ENCODE data around the gene PIGT. TPM values are rescaled to one million over a fixed set of nuclear protein-coding genes. Genes with fewer than 3 reads are reported as not detected.

Gene PIGT
- total RNA-seq, 1 donor from 2014 or later = 74.5 TPM

GRCh38 chr20:45408646-45409213 is 7.2 kb upstream of the PIGT start:
- H3K27me3 Mint-ChIP-seq = no peaks in the 10 kb centered on the region
- DNase-seq (no peak), ATAC-seq (ENCODE audit: low read depth) (peak; percentile 48)
- H3K4me1 Mint-ChIP-seq = peaks cover 30% of the 10 kb centered on the region
- CTCF ChIA-PET = interaction anchor here (0.6 to 0.9 kb wide), 2 partner anchors 28 kb away, joined by 3 read pairs; no protein-coding TSS in a partner anchor
- POLR2A ChIA-PET = no interaction called here
- peak overlapping the region; percentile 41 for H3K4me3 Mint-ChIP-seq
- no peak for TF ChIP-seq CTCF (IDR thresholded peaks at IDR 0.05)
- intact Hi-C loops (cut with micrococcal nuclease) = no loop called here
- peak overlapping the region; percentile 50 for H3K27ac Mint-ChIP-seq
- H3K36me3 Mint-ChIP-seq (ENCODE audit: low read depth) = peaks cover 3% of the 10 kb centered on the region
- no peaks in the 10 kb centered on the region for H3K9me3 Mint-ChIP-seq

GRCh38 chr20:45409521-45410272 is 6.2 kb upstream of the PIGT start:
- CTCF ChIA-PET = interaction anchor here (0.6 to 1.0 kb wide), 2 partner anchors 27 to 36 kb away, joined by 3 read pairs; no protein-coding TSS in a partner anchor
- no peak overlapping the region for H3K27ac Mint-ChIP-seq
- DNase-seq (no peak), ATAC-seq (ENCODE audit: low read depth) (no peak)
- peaks cover 3% of the 10 kb centered on the region for H3K36me3 Mint-ChIP-seq (ENCODE audit: low read depth)
- no peak for TF ChIP-seq CTCF (IDR thresholded peaks at IDR 0.05)
- no peaks in the 10 kb centered on the region for H3K9me3 Mint-ChIP-seq
- peaks cover 31% of the 10 kb centered on the region for H3K4me1 Mint-ChIP-seq
- POLR2A ChIA-PET = interaction anchor here (2.2 kb wide), 1 partner anchor 36 kb away, joined by 6 read pairs; no protein-coding TSS in a partner anchor
- H3K27me3 Mint-ChIP-seq = no peaks in the 10 kb centered on the region
- H3K4me3 Mint-ChIP-seq = no peak overlapping the region
- intact Hi-C loops (cut with micrococcal nuclease) = no loop called here

- Mint-ChIP-seq H3K4me1 (peaks cover 36% of the 10 kb centered on the region), H3K27me3 (no peaks in the 10 kb centered on the region), H3K36me3 (ENCODE audit: low read depth) (peaks cover 5% of the 10 kb centered on the region), H3K4me3 (no peak overlapping the region), H3K27ac (no peak overlapping the region), H3K9me3 (no peaks in the 10 kb centered on the region)
- no peak for ATAC-seq (ENCODE audit: low read depth)
- no peak for TF ChIP-seq CTCF (IDR thresholded peaks at IDR 0.05)
- intact Hi-C loops (cut with micrococcal nuclease) = no loop called here
- POLR2A ChIA-PET = interaction anchor here (1.2 to 2.2 kb wide), 2 partner anchors 37 to 48 kb away, joined by 4 to 6 read pairs; partner anchors contain the start of gene SYS1
- DNase-seq = no peak
- CTCF ChIA-PET = interaction anchor here (0.9 to 3.3 kb wide), 2 partner anchors 25 to 37 kb away, joined by 4 to 13 read pairs; no protein-coding TSS in a partner anchor
Observed at GRCh38 chr20:45410887-45411286, 5.1 kb upstream of the PIGT start.

GRCh38 chr20:45412653-45413052 is 3.3 kb upstream of the PIGT start:
- ChIA-PET POLR2A (interaction anchor here (0.6 to 0.8 kb wide), 2 partner anchors 49 to 450 kb away, joined by 3 read pairs; partner anchors contain the start of gene SYS1), CTCF (interaction anchor here (1.1 to 3.3 kb wide), 5 partner anchors 24 to 50 kb away, joined by 3 to 13 read pairs (median 5); partner anchors contain the start of gene SYS1)
- Mint-ChIP-seq H3K27ac (no peak overlapping the region), H3K27me3 (no peaks in the 10 kb centered on the region), H3K36me3 (ENCODE audit: low read depth) (peaks cover 11% of the 10 kb centered on the region), H3K4me3 (no peak overlapping the region), H3K4me1 (peaks cover 43% of the 10 kb centered on the region), H3K9me3 (no peaks in the 10 kb centered on the region)
- DNase-seq (no peak), ATAC-seq (ENCODE audit: low read depth) (no peak)
- no peak for TF ChIP-seq CTCF (IDR thresholded peaks at IDR 0.05)
- intact Hi-C loops (cut with micrococcal nuclease) = no loop called here

GRCh38 chr20:45413479-45413878 is 2.5 kb upstream of the PIGT start:
- ChIA-PET POLR2A (no interaction called here), CTCF (interaction anchor here (1.1 to 3.3 kb wide), 5 partner anchors 23 to 51 kb away, joined by 3 to 13 read pairs (median 5); partner anchors contain the start of gene SYS1)
- intact Hi-C loops (cut with micrococcal nuclease) = no loop called here
- H3K27me3 Mint-ChIP-seq = no peaks in the 10 kb centered on the region
- no peak for ATAC-seq (ENCODE audit: low read depth)
- no peak for TF ChIP-seq CTCF (IDR thresholded peaks at IDR 0.05)
- no peak overlapping the region for H3K27ac Mint-ChIP-seq
- no peak overlapping the region for H3K4me3 Mint-ChIP-seq
- DNase-seq = no peak
- no peaks in the 10 kb centered on the region for H3K9me3 Mint-ChIP-seq
- peaks cover 15% of the 10 kb centered on the region for H3K36me3 Mint-ChIP-seq (ENCODE audit: low read depth)
- H3K4me1 Mint-ChIP-seq = peaks cover 44% of the 10 kb centered on the region

All from activated B cell treated with CpG ODN at 0.5 μM for 24 hours (primary cell).